Fibroblast of lung (primary cell): ENCODE data around the gene DCN. TPM values are rescaled to one million over a fixed set of nuclear protein-coding genes. Genes with fewer than 3 reads are reported as not detected.

Source experiments
- DNase-seq, 2 donors: peaks; one replicate each; pipeline versions ENCODE4 v3.0.0 to v3.0.0-alpha.2; 2010; ENCODE audit warnings: low read depth in 2 of 2
- H2AFZ ChIP-seq: 2 replicates; pipeline ENCODE4 v1.5.1; 2012; ENCODE audit warnings: low read length, control low read depth, inconsistent platforms
- H3K27ac ChIP-seq: 2 replicates; pipeline ENCODE4 v1.5.1; 2011; ENCODE audit warnings: low read length, control low read depth; ENCODE audit not compliant: insufficient read depth
- H3K27me3 ChIP-seq: 2 replicates; pipeline ENCODE4 v1.5.1; 2011; ENCODE audit warnings: mild to moderate bottlenecking, low read length; ENCODE audit not compliant: control insufficient read depth, insufficient read depth
- H3K36me3 ChIP-seq: 2 replicates; pipeline ENCODE4 v1.5.1; 2011; ENCODE audit warnings: low read length; ENCODE audit not compliant: control insufficient read depth, insufficient read depth
- H3K4me1 ChIP-seq: 2 replicates; pipeline ENCODE4 v1.5.1; 2011; ENCODE audit warnings: low read length; ENCODE audit not compliant: control insufficient read depth, insufficient read depth; ENCODE audit errors: extremely low read depth
- H3K4me2 ChIP-seq: 2 replicates; pipeline ENCODE4 v1.5.1; 2011; ENCODE audit warnings: low read length, control low read depth; ENCODE audit not compliant: insufficient read depth; ENCODE audit errors: extremely low read depth
- H3K4me3 ChIP-seq, 4 experiments: fragments of 200-600 bp in 1 of 4; sonication (generic) in 1 of 4; replicated peaks in 1 of 4; 2 replicates each; pipeline ENCODE4 v1.5.1; 2011 to 2016; ENCODE audit warnings: low read length in 4 of 4, low read depth in 3 of 4, mild to moderate bottlenecking in 3 of 4, control low read depth in 2 of 4, inconsistent platforms in 1 of 4, mixed read lengths in 1 of 4; ENCODE audit not compliant: insufficient read depth in 1 of 4; ENCODE audit errors: control extremely low read depth in 1 of 4
- H3K79me2 ChIP-seq: 2 replicates; pipeline ENCODE4 v1.5.1; 2012; ENCODE audit warnings: mild to moderate bottlenecking, low read length, inconsistent platforms; ENCODE audit not compliant: control insufficient read depth, insufficient read depth
- H3K9ac ChIP-seq: 2 replicates; pipeline ENCODE4 v1.5.1; 2011; ENCODE audit warnings: mild to moderate bottlenecking, low read length, control low read depth; ENCODE audit not compliant: insufficient read depth
- H3K9me3 ChIP-seq: 2 replicates; pipeline ENCODE4 v1.5.1; 2012; ENCODE audit warnings: low read depth, low read length; ENCODE audit not compliant: control insufficient read depth, insufficient read depth
- H4K20me1 ChIP-seq: 2 replicates; pipeline ENCODE4 v1.5.1; 2011; ENCODE audit warnings: low read length; ENCODE audit not compliant: control insufficient read depth, insufficient read depth; ENCODE audit errors: extremely low read depth
- CTCF ChIP-seq, 2 donors: IDR thresholded peaks in 1 of 2; conservative IDR thresholded peaks in 1 of 2; 1 replicate in 1 of 2; 2 replicates in 1 of 2; pipeline ENCODE4 v1.5.1; 2011 to 2012; ENCODE audit warnings: low read length in 2 of 2, control low read depth in 1 of 2, inconsistent platforms in 1 of 2, low read depth in 1 of 2, mild to moderate bottlenecking in 1 of 2
- EZH2 ChIP-seq: IDR thresholded peaks from 2 replicates; pipeline ENCODE4 v1.5.1; 2012; ENCODE audit warnings: low read length, control low read depth, mild to moderate bottlenecking; ENCODE audit errors: missing control alignments
- polyA plus RNA-seq, 2 donors: library from polyadenylated mRNA; depleted of rRNA in 1 of 2; stranded (reverse) in 1 of 2; unstranded in 1 of 2; fragments of >200 nt; gene quantifications; 2 replicates each; pipeline ENCODE4 v1.2.1, GENCODE V29; 2011 to 2012; ENCODE audit warnings: missing spikeins in 1 of 2
- total RNA-seq: library from RNA; depleted of rRNA; stranded (reverse); fragments of >200 nt; gene quantifications from 2 replicates; pipeline ENCODE4 v1.2.1, GENCODE V29; 2014

The DCN gene
- total and polyA plus RNA-seq, 2 donors (not counting 1 experiment from before 2014, with no cell fraction given) = 902 to 4,941 TPM

- no peak overlapping the region for H3K9ac ChIP-seq
- no peak for TF ChIP-seq EZH2
- H3K27ac ChIP-seq = no peak overlapping the region
- no peaks in the 10 kb centered on the region for H3K36me3 ChIP-seq
- peak overlapping the region; percentile 32 for H3K4me2 ChIP-seq
- H3K27me3 ChIP-seq = no peaks in the 10 kb centered on the region
- no peaks in the 10 kb centered on the region for H4K20me1 ChIP-seq
- no peak overlapping the region for H2AFZ ChIP-seq
- DNase-seq = peak; percentile 69 to 83
- H3K9me3 ChIP-seq = no peaks in the 10 kb centered on the region
- no peak overlapping the region for H3K4me3 ChIP-seq
- H3K79me2 ChIP-seq = no peaks in the 10 kb centered on the region
- peaks cover 4% of the 10 kb centered on the region for H3K4me1 ChIP-seq
Measured at GRCh38 chr12:91189516-91189915, 6.9 kb upstream of the DCN start.

- Histone ChIP-seq H3K9ac (no peak overlapping the region), H3K9me3 (no peaks in the 10 kb centered on the region), H2AFZ (no peak overlapping the region), H3K4me3 (no peak overlapping the region), H3K4me1 (peaks cover 6% of the 10 kb centered on the region), H3K36me3 (no peaks in the 10 kb centered on the region), H3K27me3 (no peaks in the 10 kb centered on the region), H3K27ac (no peak overlapping the region), H4K20me1 (no peaks in the 10 kb centered on the region), H3K79me2 (no peaks in the 10 kb centered on the region), H3K4me2 (no peak overlapping the region)
- TF ChIP-seq EZH2 = no peak
- TF ChIP-seq CTCF (conservative IDR thresholded peaks at IDR 0.05 in 1 of 2, IDR thresholded peaks at IDR 0.05 in 1 of 2; ENCODE audit: low read depth in 1 of 2, low read length in 2 of 2) = no peak
- no peak for DNase-seq
Measured at GRCh38 chr12:91188778-91189177, 6.2 kb upstream of the DCN start.

DNA sequence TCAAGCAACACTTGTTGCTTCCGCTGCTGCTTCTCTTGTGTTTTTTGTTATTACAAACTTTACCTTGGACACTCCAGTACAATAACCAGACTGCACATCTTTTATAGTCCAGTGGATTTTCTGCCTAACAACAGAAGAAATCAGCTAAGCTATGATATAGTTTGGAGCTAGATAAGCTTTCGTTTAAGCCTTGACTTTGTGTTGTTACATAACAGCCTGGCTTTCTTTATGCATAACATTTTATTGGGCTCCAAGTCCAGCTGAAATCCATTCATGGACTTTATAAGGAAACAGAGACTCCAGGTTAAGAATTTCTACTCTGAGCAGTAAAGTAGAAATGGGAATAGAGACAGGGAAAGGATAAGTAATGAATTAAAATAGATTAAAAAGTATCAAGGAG, 3.5 kb upstream of the DCN start:
- no peak for DNase-seq
- no peaks in the 10 kb centered on the region for H3K9me3 ChIP-seq
- H4K20me1 ChIP-seq = no peaks in the 10 kb centered on the region
- no peak overlapping the region for H3K4me3 ChIP-seq
- no peak overlapping the region for H3K9ac ChIP-seq
- TF ChIP-seq CTCF (conservative IDR thresholded peaks at IDR 0.05 in 1 of 2, IDR thresholded peaks at IDR 0.05 in 1 of 2; ENCODE audit: low read depth in 1 of 2, low read length in 2 of 2) (no peak), EZH2 (no peak)
- no peak overlapping the region for H3K27ac ChIP-seq
- peaks cover 6% of the 10 kb centered on the region for H3K4me1 ChIP-seq
- no peak overlapping the region for H2AFZ ChIP-seq
- peaks cover 8% of the 10 kb centered on the region for H3K79me2 ChIP-seq
- no peak overlapping the region for H3K4me2 ChIP-seq
- H3K27me3 ChIP-seq = no peaks in the 10 kb centered on the region
- H3K36me3 ChIP-seq = no peaks in the 10 kb centered on the region
